ENCODE results near the gene CP.
"Not testable (repeated sequence)": the region's sequence is repeated elsewhere in the genome, so short reads cannot be mapped to it uniquely, and the experiment has no call there.

The CP gene

DNA sequence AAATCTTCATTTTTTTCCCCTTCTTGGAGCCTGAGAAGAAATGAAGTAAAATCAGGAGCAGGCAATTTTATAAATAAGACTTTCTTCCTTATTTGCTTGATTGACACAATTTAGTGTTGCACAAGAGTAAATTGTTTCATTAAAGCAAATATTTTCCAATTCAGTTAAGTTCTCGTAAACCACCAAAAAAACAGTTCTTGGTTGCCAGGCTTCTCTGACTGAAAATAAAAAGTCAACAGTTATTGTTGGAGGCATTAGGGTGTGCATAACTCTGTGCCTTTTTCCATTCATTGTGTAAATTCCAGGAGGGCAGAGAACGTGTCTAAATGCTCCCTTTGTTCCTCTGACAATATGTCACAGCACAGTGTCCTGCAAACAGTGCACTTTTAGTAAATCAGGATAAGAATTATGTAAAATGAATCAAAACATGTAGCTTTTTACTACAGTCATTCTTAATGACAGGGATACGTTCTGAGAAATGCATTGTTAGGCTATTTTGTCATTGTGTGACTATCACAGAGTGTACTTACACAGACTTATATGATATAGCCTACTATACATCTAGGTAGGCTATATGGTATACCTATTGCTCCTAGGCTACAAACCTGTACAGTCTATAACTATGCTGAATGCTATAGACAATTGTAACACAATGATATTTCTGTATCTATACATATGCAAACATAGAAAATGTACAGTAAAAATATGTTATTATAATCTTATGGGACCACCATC, at the start of gene CP:
CP (minus strand) TSS at position 47 of the 735 bp plus-strand sequence; CDS start at position 10, 37 bp downstream.
- no peak for DNase-seq (ENCODE audit: low read depth)

DNA sequence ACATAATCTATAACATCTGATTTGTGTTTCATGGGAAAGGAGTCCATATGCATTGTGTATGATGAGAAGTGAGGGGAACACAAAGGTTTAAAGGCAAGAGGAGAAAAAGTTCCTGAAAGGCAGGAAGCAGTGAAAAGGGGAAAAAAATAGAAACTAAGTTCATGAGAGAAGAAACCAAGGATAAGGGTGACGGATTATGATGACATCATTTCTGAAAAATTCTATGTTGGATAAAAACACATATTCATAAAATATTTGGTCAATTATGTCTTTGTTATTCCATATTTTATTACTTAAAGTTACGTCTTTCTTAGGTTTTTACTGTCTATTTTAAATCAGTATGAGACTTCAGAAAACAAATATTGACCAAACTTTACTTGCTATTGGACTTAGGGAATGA, 48.6 kb upstream of the CP start:
- DNase-seq (ENCODE audit: low read depth), result no peak

GRCh38 chr3:149269687-149270086, 48.1 kb upstream of the CP start:
- DNase-seq (ENCODE audit: low read depth), result no peak

DNA sequence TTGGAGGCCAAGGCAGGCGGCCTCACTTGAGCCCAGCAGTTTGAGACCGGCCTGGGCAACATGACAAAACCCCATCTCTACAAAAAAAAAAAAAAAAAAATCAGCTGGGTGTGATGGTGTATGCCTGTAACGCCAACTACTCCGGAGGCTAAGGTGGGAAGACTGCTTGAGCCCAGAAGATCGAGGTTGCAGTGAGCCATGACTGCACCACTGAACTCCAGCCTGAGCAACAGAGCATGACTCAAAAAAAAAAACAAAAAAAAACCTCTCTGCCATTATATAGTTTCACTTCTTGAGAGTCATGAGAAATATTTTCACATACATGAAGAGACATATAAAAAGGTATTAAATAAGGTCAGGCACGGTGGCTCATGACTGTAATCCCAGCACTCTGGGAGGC, 45.9 kb upstream of the CP start:
- no peak for DNase-seq (ENCODE audit: low read depth)

DNA sequence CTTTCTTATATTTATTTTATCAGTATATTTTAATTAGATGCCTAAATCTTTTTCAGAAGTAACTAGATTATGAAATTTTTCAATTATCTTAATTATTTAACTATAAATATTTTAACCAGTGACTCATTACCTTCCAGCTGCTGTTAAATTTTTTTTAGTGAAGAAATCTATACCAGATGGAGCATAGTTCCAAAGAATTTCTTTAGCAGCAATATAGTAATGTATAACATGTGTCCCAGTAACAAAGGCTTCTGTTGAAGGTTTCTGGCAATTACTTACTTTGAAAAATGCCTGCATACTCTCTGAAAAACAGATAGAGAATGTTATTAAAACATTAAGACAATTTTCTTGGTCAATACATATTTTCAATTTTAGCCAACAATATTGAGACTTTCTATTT, 45.1 kb upstream of the CP start:
- no peak for DNase-seq (ENCODE audit: low read depth)

GRCh38 chr3:149263856-149264255, 42.2 kb upstream of the CP start:
- DNase-seq (ENCODE audit: low read depth), result no peak

- DNase-seq (ENCODE audit: low read depth), result no peak
These were observed 37.1 kb upstream of the CP start for GRCh38 chr3:149258714-149259113.

GRCh38 chr3:149258298-149258697, 36.7 kb upstream of the CP start:
- no peak for DNase-seq (ENCODE audit: low read depth)

DNA sequence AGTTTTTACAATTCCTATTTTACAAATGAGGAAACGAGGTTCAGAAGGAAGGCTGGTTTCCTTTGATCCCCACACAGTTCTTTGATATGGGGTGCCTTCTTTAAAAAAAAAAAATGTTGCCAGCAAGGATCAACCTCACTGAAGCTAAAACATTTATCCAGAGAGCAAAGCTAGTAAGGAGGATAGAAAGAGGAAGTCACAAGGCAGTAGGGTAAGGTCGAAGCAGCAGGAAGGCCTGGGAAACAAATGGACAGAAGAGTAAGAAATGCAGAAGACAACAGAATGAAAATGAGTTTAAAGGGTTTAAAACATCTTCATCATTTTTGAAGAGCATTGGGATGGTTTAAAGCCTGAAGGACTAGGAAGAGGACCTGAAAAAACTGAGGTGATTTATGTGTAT, 30.6 kb upstream of the CP start:
- DNase-seq (ENCODE audit: low read depth), result no peak

- DNase-seq (ENCODE audit: low read depth), result no peak
These were observed 29.6 kb upstream of the CP start for GRCh38 chr3:149251186-149251585.

GRCh38 chr3:149247929-149248691, 26.5 kb upstream of the CP start:
- no peak for DNase-seq (ENCODE audit: low read depth)

- no peak for DNase-seq (ENCODE audit: low read depth)
These were observed 25.5 kb upstream of the CP start for GRCh38 chr3:149247008-149247710.

DNA sequence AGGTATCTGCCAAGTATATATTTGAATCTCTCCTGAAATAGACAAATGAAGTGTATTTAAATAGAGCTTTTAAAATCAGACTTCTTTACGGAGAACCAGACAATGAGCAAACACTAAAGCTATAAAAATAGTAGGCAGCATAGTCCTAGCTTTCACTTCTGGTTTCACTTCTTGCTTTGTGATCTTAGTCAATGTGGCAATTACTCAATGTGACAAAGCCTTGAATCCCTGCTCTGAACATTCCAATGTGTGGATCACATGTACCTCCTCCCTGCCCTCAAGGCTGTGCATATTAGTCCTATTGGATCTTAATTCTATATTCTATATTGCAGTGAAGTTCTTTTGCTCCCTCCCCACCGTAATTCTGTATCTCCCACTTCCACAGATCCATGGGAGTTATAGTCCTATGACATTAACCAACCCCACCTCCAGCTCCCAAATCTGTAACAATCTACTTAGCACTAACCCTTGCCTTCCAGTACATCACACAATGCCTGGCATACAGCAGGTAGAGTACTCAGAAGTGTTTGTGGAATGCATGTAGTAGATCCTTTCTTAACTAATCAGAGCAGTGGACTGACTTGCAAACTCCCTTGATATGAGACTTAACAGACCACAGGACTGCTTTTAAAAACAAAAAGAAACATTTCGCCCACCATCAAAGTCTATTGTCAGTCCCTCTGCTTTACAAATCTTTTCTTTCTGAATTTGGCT, 24.3 kb upstream of the CP start:
- DNase-seq (ENCODE audit: low read depth), result no peak

DNA sequence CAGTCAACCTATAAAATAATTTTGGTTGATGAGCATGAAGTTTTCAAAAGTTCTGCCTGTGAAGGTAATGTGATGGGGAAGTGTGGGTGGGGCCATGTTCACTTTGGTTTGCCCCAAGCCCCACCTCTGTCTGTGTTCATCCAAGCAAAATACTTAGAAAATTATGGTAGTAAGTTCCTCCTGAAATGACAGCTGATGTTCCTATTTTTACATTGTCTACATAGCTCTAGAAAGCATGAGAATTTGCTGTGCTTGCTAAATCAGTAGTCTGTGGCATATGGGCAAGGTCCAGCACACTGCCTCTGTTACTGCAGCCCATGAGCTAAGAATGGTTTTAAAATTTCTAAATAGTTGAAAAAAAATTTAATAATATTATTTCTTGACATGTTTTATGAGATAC, 21.9 kb upstream of the CP start:
- DNase-seq (ENCODE audit: low read depth), result no peak

GRCh38 chr3:149239357-149239936, 17.8 kb upstream of the CP start:
- DNase-seq (ENCODE audit: low read depth), result no peak

GRCh38 chr3:149238268-149238667, 16.6 kb upstream of the CP start:
- not testable (repeated sequence) for DNase-seq (ENCODE audit: low read depth)

GRCh38 chr3:149235599-149236424, 14.2 kb upstream of the CP start:
- DNase-seq (ENCODE audit: low read depth), result no peak

DNA sequence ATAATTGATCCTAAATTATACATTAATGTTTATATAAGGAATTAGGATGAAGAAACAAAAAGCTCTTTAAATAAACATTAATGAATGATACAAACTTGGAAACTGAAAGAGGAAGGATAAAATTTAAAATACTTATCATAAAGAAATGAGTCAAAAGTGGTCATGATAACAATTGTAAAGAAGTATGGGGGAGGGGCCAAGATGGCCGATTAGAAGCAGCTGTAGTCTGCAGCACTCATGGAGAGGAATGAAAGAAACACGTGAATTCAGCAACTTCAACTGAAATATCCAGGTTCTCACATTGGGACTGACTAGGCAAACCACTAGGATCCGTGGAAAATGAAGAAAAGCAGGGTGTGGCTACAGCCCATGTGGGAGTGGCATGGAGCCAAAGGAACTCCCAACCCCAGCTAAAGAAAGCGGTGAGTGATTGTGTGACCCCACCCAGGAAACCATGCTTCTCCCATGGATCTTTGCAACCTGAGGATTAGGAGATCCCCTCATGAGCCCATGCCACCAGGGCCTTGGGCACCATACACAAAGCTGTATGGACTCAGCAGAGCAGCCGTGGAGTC, 13.1 kb upstream of the CP start:
- DNase-seq (ENCODE audit: low read depth), result no peak

- DNase-seq (ENCODE audit: low read depth), result no peak
These were observed 11.7 kb upstream of the CP start for GRCh38 chr3:149233323-149233722.

DNA sequence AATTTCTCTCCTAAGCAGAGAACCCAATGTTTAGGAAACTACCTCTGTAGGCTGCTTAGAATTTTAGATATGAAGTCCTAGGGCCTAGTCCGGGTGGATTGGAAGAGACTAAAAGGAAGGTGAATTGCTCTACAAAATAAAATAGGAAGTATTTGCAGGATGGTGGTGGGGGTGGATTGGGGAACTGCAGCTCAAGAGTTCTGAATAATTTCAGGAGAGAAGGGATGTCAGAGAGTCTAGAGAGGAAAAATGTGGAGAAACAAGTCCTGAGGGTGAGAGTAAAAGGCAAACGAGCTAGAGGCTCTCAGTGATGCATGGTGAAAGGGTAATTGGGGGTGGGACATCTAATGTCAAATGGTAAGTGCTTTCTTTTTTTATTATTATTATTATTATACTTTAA, 10.2 kb upstream of the CP start:
- DNase-seq (ENCODE audit: low read depth), result no peak
